Aorta (tissue), 5 donors: ENCODE measurements around the gene EIF2D. TPM values are rescaled to one million over a fixed set of nuclear protein-coding genes. Genes with fewer than 3 reads are reported as not detected.

ENCODE experiments used
- ATAC-seq: fragments of 200-7000 bp; cut with Tn5 transposase; one replicate; pipeline ENCODE4 v1.9.1; 2022; ENCODE audit warnings: moderate library complexity; ENCODE audit not compliant: low FRiP score
- DNase-seq, 2 donors: peaks; one replicate each; pipeline ENCODE4 v3.0.0-alpha.2; 2020
- H3K27ac ChIP-seq, 2 donors: one replicate each; pipeline ENCODE4 v1.5.1; 2013; ENCODE audit warnings: low read length in 2 of 2, mild to moderate bottlenecking in 2 of 2, moderate library complexity in 2 of 2, control low read depth in 1 of 2, inconsistent platforms in 1 of 2, low read depth in 1 of 2
- H3K27me3 ChIP-seq, 2 donors: one replicate each; pipeline ENCODE4 v1.6.1; 2013; ENCODE audit warnings: control low read depth in 1 of 2, low read length in 1 of 2, mild to moderate bottlenecking in 1 of 2, moderate library complexity in 1 of 2; ENCODE audit not compliant: insufficient read depth in 2 of 2, control insufficient read depth in 1 of 2
- H3K36me3 ChIP-seq, 2 donors: one replicate each; pipeline ENCODE4 v1.6.1; 2013; ENCODE audit warnings: control low read depth in 1 of 2, low read length in 1 of 2, mild to moderate bottlenecking in 1 of 2; ENCODE audit not compliant: insufficient read depth in 2 of 2, control insufficient read depth in 1 of 2
- H3K4me1 ChIP-seq, 2 donors: one replicate each; pipeline ENCODE4 v1.6.1; 2013; ENCODE audit warnings: low read length in 2 of 2, control low read depth in 1 of 2, mild to moderate bottlenecking in 1 of 2, moderate library complexity in 1 of 2; ENCODE audit not compliant: insufficient read depth in 2 of 2, control insufficient read depth in 1 of 2
- H3K4me3 ChIP-seq, 2 donors: one replicate each; pipeline ENCODE4 v1.5.1; 2013; ENCODE audit warnings: low read length in 2 of 2, control low read depth in 1 of 2, mild to moderate bottlenecking in 1 of 2
- H3K9me3 ChIP-seq: one replicate; pipeline ENCODE4 v1.6.1; 2013; ENCODE audit warnings: mild to moderate bottlenecking, low read length; ENCODE audit not compliant: control insufficient read depth
- WGBS, 2 donors: extraction: QIAGEN DNeasy Blood & Tissue Kit; methylation state at CpG; one replicate each; pipeline ENCODE4 v1.1.7; 2013; 5-methylcytosine and 5-hydroxymethylcytosine counted together
- intact Hi-C, 2 donors: fragments of 100-400 bp; cut with DNase I; formaldehyde crosslinking; loops; one replicate each; pipeline versions ENCODE4 v1.14.2 to v1.15.0; 2022
- polyA plus RNA-seq, 2 donors: library from polyadenylated mRNA; stranded (reverse); fragments of 200-250 nt; gene quantifications; one replicate each; pipeline ENCODE4 v1.2.3, GENCODE V29; 2013
- total RNA-seq, 2 donors: library from RNA; stranded (reverse); fragmentation: NEBNext Ultra II Directional; extraction: Animal tissue kit (Norgen Biotek cat#: 25700); gene quantifications; one replicate each; pipeline ENCODE4 v1.2.1, GENCODE V29; 2021
- donor health status: healthy with polysubstance abuse.
- donor health status: Bipolar disorder and iron deficiency.
- donor health status: DM: no; HTN: no; CAD: no.
- donor health status: DM: no; HTN: no; CAD: no.
- donor health status: DM: yes; HTN: yes; CAD: no.

Gene EIF2D
- total and polyA plus RNA-seq, 4 donors: 26.2 to 48.3 (median 38.1) TPM

- Histone ChIP-seq H3K4me3 (no peak overlapping the region), H3K36me3 (no peaks in the 10 kb centered on the region), H3K27me3 (no peaks in the 10 kb centered on the region), H3K9me3 (no peaks in the 10 kb centered on the region), H3K27ac (no peak overlapping the region), H3K4me1 (no peaks in the 10 kb centered on the region)
- intact Hi-C loops: no loop called here
- DNase-seq (no peak), ATAC-seq (no peak)
- WGBS, 2 donors: 89% methylated on average over 4 of the region's 4 CpGs
Measured at GRCh38 chr1:206655471-206655882, 43.2 kb upstream of the EIF2D start.

GRCh38 chr1:206654828-206655227 lies 42.6 kb upstream of the EIF2D start:
- Histone ChIP-seq H3K9me3 (no peaks in the 10 kb centered on the region), H3K36me3 (no peaks in the 10 kb centered on the region), H3K4me3 (no peak overlapping the region), H3K27ac (no peak overlapping the region), H3K4me1 (no peaks in the 10 kb centered on the region), H3K27me3 (no peaks in the 10 kb centered on the region)
- 88 to 93% methylated on average over 2 of the region's 2 CpGs for WGBS, 2 donors
- ATAC-seq (no peak), DNase-seq (no peak)
- intact Hi-C loops: no loop called here

GRCh38 chr1:206653715-206654459 lies 41.6 kb upstream of the EIF2D start:
- ATAC-seq (no peak), DNase-seq (no peak)
- intact Hi-C loops: no loop called here
- WGBS, 2 donors: 95 to 96% methylated on average over 7 of the region's 7 CpGs
- no peak overlapping the region for H3K4me3 ChIP-seq
- H3K9me3 ChIP-seq: no peaks in the 10 kb centered on the region
- H3K27me3 ChIP-seq: no peaks in the 10 kb centered on the region
- no peak overlapping the region for H3K27ac ChIP-seq
- H3K36me3 ChIP-seq: peaks cover 0 to 2% of the 10 kb centered on the region in 2 donors
- no peaks in the 10 kb centered on the region for H3K4me1 ChIP-seq

GRCh38 chr1:206651958-206652890 lies 40.0 kb upstream of the EIF2D start:
- H3K4me1 ChIP-seq: no peaks in the 10 kb centered on the region
- ATAC-seq: no peak
- H3K4me3 ChIP-seq: no peak overlapping the region
- H3K27ac ChIP-seq: no peak overlapping the region
- intact Hi-C loops: no loop called here
- DNase-seq: no peak
- H3K9me3 ChIP-seq: no peaks in the 10 kb centered on the region
- H3K36me3 ChIP-seq: peaks cover 2 to 3% of the 10 kb centered on the region in 2 donors
- 87 to 88% methylated on average over 5 of the region's 5 CpGs for WGBS, 2 donors
- no peaks in the 10 kb centered on the region for H3K27me3 ChIP-seq

- peaks cover 2 to 3% of the 10 kb centered on the region in 2 donors for H3K36me3 ChIP-seq
- WGBS, 2 donors: 96 to 97% methylated on average over 3 of the region's 3 CpGs
- H3K27ac ChIP-seq: no peak overlapping the region
- no peaks in the 10 kb centered on the region for H3K4me1 ChIP-seq
- no peaks in the 10 kb centered on the region for H3K9me3 ChIP-seq
- intact Hi-C loops: no loop called here
- H3K4me3 ChIP-seq: no peak overlapping the region
- ATAC-seq: no peak
- DNase-seq: no peak
- no peaks in the 10 kb centered on the region for H3K27me3 ChIP-seq
Measured at GRCh38 chr1:206651014-206651413, 38.7 kb upstream of the EIF2D start.

GRCh38 chr1:206649261-206649921 lies 37.1 kb upstream of the EIF2D start:
- Histone ChIP-seq H3K9me3 (no peaks in the 10 kb centered on the region), H3K4me3 (no peak overlapping the region), H3K27me3 (no peaks in the 10 kb centered on the region), H3K27ac (no peak overlapping the region), H3K4me1 (no peaks in the 10 kb centered on the region), H3K36me3 (peaks cover 2 to 3% of the 10 kb centered on the region in 2 donors)
- ATAC-seq (no peak), DNase-seq (no peak)
- intact Hi-C loops: no loop called here
- 93 to 94% methylated on average over 5 of the region's 5 CpGs for WGBS, 2 donors

GRCh38 chr1:206647224-206647623 lies 35.0 kb upstream of the EIF2D start:
- no peak overlapping the region for H3K4me3 ChIP-seq
- peaks cover 2 to 3% of the 10 kb centered on the region in 2 donors for H3K36me3 ChIP-seq
- no peaks in the 10 kb centered on the region for H3K4me1 ChIP-seq
- no peak for DNase-seq
- no peak overlapping the region for H3K27ac ChIP-seq
- no peak for ATAC-seq
- no peaks in the 10 kb centered on the region for H3K9me3 ChIP-seq
- no peaks in the 10 kb centered on the region for H3K27me3 ChIP-seq
- intact Hi-C loops: no loop called here

- H3K4me3 ChIP-seq: no peak overlapping the region
- intact Hi-C loops: no loop called here
- no peak for ATAC-seq
- no peaks in the 10 kb centered on the region for H3K9me3 ChIP-seq
- no peak overlapping the region for H3K27ac ChIP-seq
- DNase-seq: no peak
- 81 to 90% methylated on average over 1 of the region's 1 CpG for WGBS, 2 donors
- H3K36me3 ChIP-seq: peaks cover 2 to 3% of the 10 kb centered on the region in 2 donors
- H3K27me3 ChIP-seq: no peaks in the 10 kb centered on the region
- no peaks in the 10 kb centered on the region for H3K4me1 ChIP-seq
Measured at GRCh38 chr1:206646504-206646903, 34.2 kb upstream of the EIF2D start.
